GM12878 (cell line): ENCODE results near the gene MXD4. TPM values are rescaled to one million over a fixed set of nuclear protein-coding genes. Genes with fewer than 3 reads are reported as not detected.

ENCODE experiments used
- ATAC-seq: fragments of 200-7000 bp; cut with Tn5 transposase; 3 replicates; pipeline ENCODE4 v1.9.1; 2020; ENCODE audit warnings: mild to moderate bottlenecking, moderate library complexity
- BruUV-seq: library from RNA; stranded (reverse); fragments of 400-500 nt; replicated peaks from 2 replicates; lab custom pipeline; 2021; lab: Mats Ljungman, UMichigan
- CTCF ChIA-PET: fragments of 300-600 bp; sonication (Branson Sonifier 250); formaldehyde crosslinking; extraction: SDS; loops from one replicate; lab custom pipeline; 2021; ENCODE audit warnings: inconsistent platforms; lab: Yijun Ruan, JAX
- POLR2A ChIA-PET: fragments of 350-600 bp; formaldehyde crosslinking; extraction: SDS; loops from one replicate; lab custom pipeline; 2021; ENCODE audit warnings: inconsistent platforms; lab: Charles Lee
- RAD21 ChIA-PET: fragments of 300-600 bp; sonication (Branson Sonifier 250); formaldehyde crosslinking; loops from one replicate; lab custom pipeline; 2023; ENCODE audit warnings: antibody characterized with exemption; ENCODE audit not compliant: unreplicated experiment; lab: Charles Lee
- SMC1A ChIA-PET: fragments of 300-600 bp; sonication (Branson Sonifier 250); formaldehyde crosslinking; loops from one replicate; lab custom pipeline; 2023; ENCODE audit not compliant: unreplicated experiment, uncharacterized antibody; lab: Charles Lee
- DNase-seq: peaks from one replicate; pipeline ENCODE4 v3.0.0-alpha.2; 2011; ENCODE audit warnings: low read depth, low spot score
- FAIRE-seq: peaks from 3 replicates; lab custom pipeline; 2011; peaks lifted over from hg19 to GRCh38; lab: Jason Lieb, UNC
- H2AFZ ChIP-seq: 2 replicates; pipeline ENCODE4 v1.6.0; 2011; ENCODE audit warnings: low read depth, low read length, control low read depth; ENCODE audit not compliant: control insufficient read depth
- H3K27ac ChIP-seq: 2 replicates; pipeline ENCODE4 v1.5.1; 2011; ENCODE audit warnings: control low read depth; ENCODE audit not compliant: control insufficient read depth, insufficient read depth
- H3K27me3 ChIP-seq, 2 experiments: replicated peaks in 1 of 2; 2 replicates each; pipeline versions ENCODE4 v1.6.0 to v1.6.1; 2011; ENCODE audit warnings: low read length in 1 of 2; ENCODE audit not compliant: control insufficient read depth in 2 of 2, insufficient read depth in 2 of 2
- H3K36me3 ChIP-seq, 2 experiments: 2 replicates each; pipeline ENCODE4 v1.5.1; 2011; ENCODE audit warnings: low read length in 1 of 2; ENCODE audit not compliant: control insufficient read depth in 2 of 2, insufficient read depth in 2 of 2
- H3K4me1 ChIP-seq: 2 replicates; pipeline ENCODE4 v1.6.1; 2011; ENCODE audit warnings: mild to moderate bottlenecking, low read length, moderate library complexity, mixed read lengths; ENCODE audit not compliant: control insufficient read depth, insufficient read depth
- H3K4me2 ChIP-seq: 2 replicates; pipeline ENCODE4 v1.6.0; 2011; ENCODE audit warnings: control low read depth; ENCODE audit not compliant: control insufficient read depth, insufficient read depth
- H3K4me3 ChIP-seq: fragments of 200-600 bp; sonication (generic); 2 replicates; pipeline ENCODE4 v1.5.1; 2016
- H3K79me2 ChIP-seq: 2 replicates; pipeline ENCODE4 v1.6.0; 2011; ENCODE audit warnings: low read length; ENCODE audit not compliant: control insufficient read depth, insufficient read depth
- H3K9ac ChIP-seq: 2 replicates; pipeline ENCODE4 v1.8.0; 2011; ENCODE audit warnings: low read length, control low read depth, mixed read lengths; ENCODE audit not compliant: control insufficient read depth, insufficient read depth
- H3K9me3 ChIP-seq: replicated peaks from 3 replicates; pipeline ENCODE4 v1.5.1; 2011; ENCODE audit warnings: mild to moderate bottlenecking, low read length; ENCODE audit not compliant: control insufficient read depth, insufficient read depth
- H4K20me1 ChIP-seq: 2 replicates; pipeline ENCODE4 v1.6.0; 2011; ENCODE audit not compliant: control insufficient read depth, insufficient read depth
- CBFB ChIP-seq: IDR thresholded peaks from 2 replicates; pipeline ENCODE4 v1.6.1; 2016; ENCODE audit warnings: antibody characterized with exemption, low read depth
- FOXM1 ChIP-seq: IDR thresholded peaks from 2 replicates; pipeline ENCODE4 v1.6.1; 2012; ENCODE audit warnings: low read depth, mild to moderate bottlenecking, inconsistent platforms, low read length, moderate library complexity
- GATAD2B ChIP-seq: fragments of 450-650 bp; conservative IDR thresholded peaks from 2 replicates; pipeline ENCODE4 v1.6.1; 2017; ENCODE audit warnings: low read depth, mild to moderate bottlenecking, moderate library complexity
- MTA3 ChIP-seq: IDR thresholded peaks from 2 replicates; pipeline ENCODE4 v1.6.1; 2012; ENCODE audit warnings: low read length, inconsistent platforms, borderline replicate concordance
- POLR2AphosphoS5 ChIP-seq: IDR thresholded peaks from 2 replicates; pipeline ENCODE4 v1.6.1; 2011; ENCODE audit warnings: mild to moderate bottlenecking, low read length, inconsistent platforms
- RB1 ChIP-seq: fragments of 450-650 bp; formaldehyde crosslinking; IDR thresholded peaks from 2 replicates; pipeline ENCODE4 v1.6.1; 2017; ENCODE audit warnings: mild to moderate bottlenecking, borderline replicate concordance
- SPI1 ChIP-seq: IDR thresholded peaks from 2 replicates; pipeline ENCODE4 v1.6.1; 2011; ENCODE audit warnings: low read depth, mild to moderate bottlenecking, low read length, moderate library complexity, borderline replicate concordance; ENCODE audit not compliant: insufficient read depth
- TAF1 ChIP-seq: IDR thresholded peaks from 2 replicates; pipeline ENCODE4 v1.6.1; 2011; ENCODE audit warnings: mild to moderate bottlenecking, low read depth, low read length, borderline replicate concordance
- TCF3 ChIP-seq: IDR thresholded peaks from 2 replicates; pipeline ENCODE4 v1.6.1; 2012; ENCODE audit warnings: low read depth, mild to moderate bottlenecking, low read length, borderline replicate concordance; ENCODE audit not compliant: insufficient read depth
- TCF7 ChIP-seq: IDR thresholded peaks from 2 replicates; pipeline ENCODE4 v1.6.1; 2014; ENCODE audit warnings: antibody characterized with exemption, borderline replicate concordance
- WGBS: methylation state at CpG from one replicate; pipeline ENCODE4 v1.1.6; 2016; ENCODE audit warnings: low lambda C conversion rate; ENCODE audit not compliant: insufficient replicate concordance, insufficient coverage; ENCODE audit errors: missing lambda C conversion rate; 5-methylcytosine and 5-hydroxymethylcytosine counted together
- in situ Hi-C: fragments of 300-500 bp; cut with MboI; formaldehyde crosslinking; loops from 9 replicates; pipeline ENCODE4 v1.14.3; 2018; ENCODE audit warnings: mixed read lengths
- intact Hi-C: fragments of 100-400 bp; cut with micrococcal nuclease; formaldehyde crosslinking; loops from one replicate; pipeline ENCODE4 v1.14.2; 2022; ENCODE audit not compliant: unreplicated experiment
- polyA plus RNA-seq, 11 experiments: library from polyadenylated mRNA; depleted of rRNA in 4 of 11; unstranded in 6 of 11; stranded (reverse) in 5 of 11; fragments of >200 nt; fragmentation: Nextera tagmentation in 4 of 11; fragmentation: Illumina TruSeq in 1 of 11; extraction: Ambion mirVana in 4 of 11; extraction: Trizol in 1 of 11; gene quantifications; 1 replicate in 1 of 11; 2 replicates in 10 of 11; pipeline versions ENCODE4 v1.2.1 to v1.2.3, GENCODE V29; 2011 to 2016; ENCODE audit warnings: inconsistent platforms in 2 of 11, missing spikeins in 2 of 11, low read depth in 1 of 11
- total RNA-seq, 4 experiments: library from RNA; depleted of rRNA in 3 of 4; stranded (reverse); fragments of >200 nt in 3 of 4; fragmentation: Illumina TruSeq in 1 of 4; extraction: Trizol in 1 of 4; gene quantifications; 2 replicates each; pipeline versions ENCODE4 v1.2.1 to v1.2.3, GENCODE V29; 2013 to 2021
- TF ChIP-seq, protein P1 (sequence below): IDR thresholded peaks from 2 replicates; pipeline ENCODE4 v1.6.1; 2011; ENCODE audit warnings: low read depth, low read length, improper control_type of control experiment, borderline replicate concordance
- TF ChIP-seq, protein P2 (sequence below): fragments of 450-650 bp; IDR thresholded peaks from 2 replicates; pipeline ENCODE4 v1.6.1; 2017; ENCODE audit warnings: borderline replicate concordance

MXD4 gene
- total and polyA plus RNA-seq, 10 of the 15 experiments (the other 5 are each of a cell fraction or from before 2014, with no cell fraction given) = 0.21 to 25.6 (median 5.2) TPM

DNA sequence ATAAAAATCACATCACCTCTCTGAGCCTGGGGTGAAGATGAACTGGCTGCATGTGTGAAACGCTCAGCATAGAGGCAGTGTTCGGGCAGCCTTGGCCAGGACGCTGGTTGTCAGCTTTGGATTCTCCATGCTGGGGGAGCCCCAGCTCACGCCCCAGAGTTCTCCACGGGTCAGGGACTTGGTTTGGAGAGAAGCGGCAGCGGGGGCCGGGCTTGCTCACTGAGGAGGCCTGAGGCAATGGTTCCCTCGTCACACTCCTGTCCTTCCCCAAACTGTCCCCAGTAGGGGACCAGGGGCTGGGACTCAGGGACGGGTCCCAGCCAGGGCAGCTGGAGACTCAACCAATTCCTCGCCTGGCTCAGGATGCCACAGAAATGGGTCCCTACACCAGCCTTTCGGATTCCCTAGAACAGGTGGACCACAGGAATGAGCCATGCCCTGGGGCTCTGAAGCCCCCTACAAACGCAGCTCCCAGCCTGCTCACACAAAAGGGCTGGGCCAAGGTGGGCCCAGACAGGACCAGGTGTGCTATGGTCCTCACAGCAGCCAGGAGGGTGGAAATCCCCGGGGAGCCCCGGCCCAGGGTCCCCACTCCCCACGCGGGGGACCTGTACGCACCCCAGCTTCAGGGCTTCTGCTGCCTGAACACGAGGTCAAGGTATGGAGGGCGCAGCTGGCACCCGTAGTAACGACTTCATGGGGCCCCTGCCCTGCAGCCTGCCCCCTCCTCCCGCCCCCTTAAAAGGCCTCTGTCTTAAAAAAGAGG is 1.4 kb downstream of the MXD4 start:
- H2AFZ ChIP-seq = no peak overlapping the region
- TF ChIP-seq POLR2AphosphoS5 = 0 out of 2 replicates have a peak, but pooled peaks have one; percentile 8
- no peak for TF ChIP-seq TCF3
- intact Hi-C loops = loop anchor here (10.0 kb wide), 1 partner anchor 814 kb away; the partner anchor contains the start of genes HTT and HTT-AS
- 62% methylated on average over 23 of the region's 23 CpGs for WGBS
- H3K9ac ChIP-seq = peak overlapping the region; percentile 73
- in situ Hi-C loops = no loop called here
- ChIA-PET POLR2A (interaction anchor here (1.3 kb wide), 1 partner anchor 18 kb away, joined by 5 read pairs; the partner anchor contains the start of genes HAUS3 and POLN), SMC1A (no interaction called here), CTCF (no interaction called here), RAD21 (no interaction called here)
- H3K4me1 ChIP-seq = no peaks in the 10 kb centered on the region; the same call in 1 of the 2 replicates
- FAIRE-seq (no peak), DNase-seq (no peak), ATAC-seq (no peak)
- no peaks in the 10 kb centered on the region for H3K27me3 ChIP-seq
- no peaks in the 10 kb centered on the region for H3K9me3 ChIP-seq
- no peaks in the 10 kb centered on the region; the same call in 1 of the 2 replicates for H4K20me1 ChIP-seq
- H3K79me2 ChIP-seq = peaks cover 10% of the 10 kb centered on the region
- H3K4me2 ChIP-seq = peak overlapping the region; percentile 89
- peak overlapping the region; percentile 88 for H3K4me3 ChIP-seq
- TSS peak; percentile 61 for BruUV-seq
- no peak overlapping the region; the same call in 1 of the 2 replicates for H3K27ac ChIP-seq
- no peaks in the 10 kb centered on the region; a peak in 1 of 4 replicates for H3K36me3 ChIP-seq

DNA sequence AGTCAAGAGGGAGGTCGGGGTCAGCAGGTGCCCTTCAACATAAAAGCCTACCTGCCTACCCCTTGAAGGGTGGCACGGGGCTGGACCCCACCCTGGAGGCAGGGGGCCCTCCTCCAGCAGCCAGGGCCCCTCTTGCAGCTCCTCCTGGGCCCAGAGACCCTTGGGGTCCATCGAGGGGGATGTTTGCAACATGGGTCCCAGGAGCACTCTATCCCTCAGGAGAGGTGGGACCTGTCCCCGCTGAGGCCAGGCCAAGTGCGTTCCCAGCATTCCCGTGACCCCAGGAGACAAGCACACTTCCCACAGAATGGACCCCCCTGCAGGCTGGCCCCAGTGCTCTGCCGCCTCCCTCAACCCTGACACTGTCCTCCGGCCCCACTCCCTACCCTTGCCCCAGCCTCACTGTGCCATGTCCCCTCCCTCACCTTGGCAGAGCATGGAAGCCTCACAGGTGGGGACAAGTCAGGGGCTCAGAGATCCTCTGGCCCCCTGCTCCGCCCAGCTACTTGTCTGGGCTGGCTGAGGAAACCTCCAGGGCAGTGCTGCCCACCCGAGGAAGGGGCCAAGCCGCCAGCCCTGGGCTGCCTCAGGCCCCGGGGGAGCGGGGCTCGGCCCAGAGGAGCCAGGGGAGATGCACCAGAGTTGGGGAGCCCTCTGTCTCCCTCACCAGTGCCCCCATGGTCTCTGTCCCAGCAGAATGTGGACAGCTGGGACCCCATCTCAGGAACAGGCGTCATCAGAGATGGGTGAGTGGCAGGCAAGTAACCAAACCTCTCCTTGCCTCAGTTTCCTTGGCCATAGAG is 2.2 kb downstream of the MXD4 start:
- ChIA-PET POLR2A (interaction anchor here (1.3 kb wide), 1 partner anchor 18 kb away, joined by 5 read pairs; the partner anchor contains the start of genes HAUS3 and POLN), RAD21 (no interaction called here), SMC1A (no interaction called here), CTCF (no interaction called here)
- H3K27me3 ChIP-seq = no peaks in the 10 kb centered on the region
- H3K9me3 ChIP-seq = no peaks in the 10 kb centered on the region
- no peaks in the 10 kb centered on the region; the same call in 1 of the 2 replicates for H4K20me1 ChIP-seq
- DNase-seq (no peak), FAIRE-seq (no peak), ATAC-seq (no peak)
- no peak overlapping the region for H2AFZ ChIP-seq
- 87% methylated on average over 15 of the region's 15 CpGs for WGBS
- no peak overlapping the region; the same call in 1 of the 2 replicates for H3K9ac ChIP-seq
- H3K36me3 ChIP-seq = peaks cover 0 to 2% of the 10 kb centered on the region in 2 experiments; a peak in 2 of 4 replicates
- H3K27ac ChIP-seq = no peak overlapping the region
- H3K4me3 ChIP-seq = peak overlapping the region; percentile 88; the same call in 1 of the 2 replicates
- H3K79me2 ChIP-seq = peaks cover 10% of the 10 kb centered on the region
- peak overlapping the region; percentile 89 for H3K4me2 ChIP-seq
- intact Hi-C loops (loop anchor here (10.0 kb wide), 1 partner anchor 815 kb away; the partner anchor contains the start of genes HTT and HTT-AS), in situ Hi-C loops (no loop called here)
- no peaks in the 10 kb centered on the region; the same call in 1 of the 2 replicates for H3K4me1 ChIP-seq
- no TSS peak for BruUV-seq
- TF ChIP-seq TCF7 (no peak), CBFB (no peak), RB1 (no peak), FOXM1 (no peak), MTA3 (no peak), SPI1 (no peak), TAF1 (no peak), GATAD2B (no peak)
- TF ChIP-seq, protein P1, sequence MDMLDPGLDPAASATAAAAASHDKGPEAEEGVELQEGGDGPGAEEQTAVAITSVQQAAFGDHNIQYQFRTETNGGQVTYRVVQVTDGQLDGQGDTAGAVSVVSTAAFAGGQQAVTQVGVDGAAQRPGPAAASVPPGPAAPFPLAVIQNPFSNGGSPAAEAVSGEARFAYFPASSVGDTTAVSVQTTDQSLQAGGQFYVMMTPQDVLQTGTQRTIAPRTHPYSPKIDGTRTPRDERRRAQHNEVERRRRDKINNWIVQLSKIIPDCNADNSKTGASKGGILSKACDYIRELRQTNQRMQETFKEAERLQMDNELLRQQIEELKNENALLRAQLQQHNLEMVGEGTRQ = no peak
- TF ChIP-seq, protein P2, sequence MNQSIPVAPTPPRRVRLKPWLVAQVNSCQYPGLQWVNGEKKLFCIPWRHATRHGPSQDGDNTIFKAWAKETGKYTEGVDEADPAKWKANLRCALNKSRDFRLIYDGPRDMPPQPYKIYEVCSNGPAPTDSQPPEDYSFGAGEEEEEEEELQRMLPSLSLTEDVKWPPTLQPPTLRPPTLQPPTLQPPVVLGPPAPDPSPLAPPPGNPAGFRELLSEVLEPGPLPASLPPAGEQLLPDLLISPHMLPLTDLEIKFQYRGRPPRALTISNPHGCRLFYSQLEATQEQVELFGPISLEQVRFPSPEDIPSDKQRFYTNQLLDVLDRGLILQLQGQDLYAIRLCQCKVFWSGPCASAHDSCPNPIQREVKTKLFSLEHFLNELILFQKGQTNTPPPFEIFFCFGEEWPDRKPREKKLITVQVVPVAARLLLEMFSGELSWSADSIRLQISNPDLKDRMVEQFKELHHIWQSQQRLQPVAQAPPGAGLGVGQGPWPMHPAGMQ = no peak
